Panc1 (cell line): Measurements from ENCODE around the gene LONP2.

ENCODE experiments used
- CTCF ChIP-seq: fragments of 450-650 bp; IDR thresholded peaks from 2 replicates; pipeline ENCODE4 v1.5.1; 2017; ENCODE audit warnings: mild to moderate bottlenecking
- POLR2AphosphoS5 ChIP-seq: IDR thresholded peaks from 2 replicates; pipeline ENCODE4 v1.6.1; 2012; ENCODE audit warnings: mild to moderate bottlenecking, low read depth, low read length, moderate library complexity
- SIN3A ChIP-seq: IDR thresholded peaks from 2 replicates; pipeline ENCODE4 v1.6.1; 2012; ENCODE audit warnings: low read depth, mild to moderate bottlenecking, low read length, moderate library complexity, borderline replicate concordance; ENCODE audit not compliant: insufficient read depth

DNA sequence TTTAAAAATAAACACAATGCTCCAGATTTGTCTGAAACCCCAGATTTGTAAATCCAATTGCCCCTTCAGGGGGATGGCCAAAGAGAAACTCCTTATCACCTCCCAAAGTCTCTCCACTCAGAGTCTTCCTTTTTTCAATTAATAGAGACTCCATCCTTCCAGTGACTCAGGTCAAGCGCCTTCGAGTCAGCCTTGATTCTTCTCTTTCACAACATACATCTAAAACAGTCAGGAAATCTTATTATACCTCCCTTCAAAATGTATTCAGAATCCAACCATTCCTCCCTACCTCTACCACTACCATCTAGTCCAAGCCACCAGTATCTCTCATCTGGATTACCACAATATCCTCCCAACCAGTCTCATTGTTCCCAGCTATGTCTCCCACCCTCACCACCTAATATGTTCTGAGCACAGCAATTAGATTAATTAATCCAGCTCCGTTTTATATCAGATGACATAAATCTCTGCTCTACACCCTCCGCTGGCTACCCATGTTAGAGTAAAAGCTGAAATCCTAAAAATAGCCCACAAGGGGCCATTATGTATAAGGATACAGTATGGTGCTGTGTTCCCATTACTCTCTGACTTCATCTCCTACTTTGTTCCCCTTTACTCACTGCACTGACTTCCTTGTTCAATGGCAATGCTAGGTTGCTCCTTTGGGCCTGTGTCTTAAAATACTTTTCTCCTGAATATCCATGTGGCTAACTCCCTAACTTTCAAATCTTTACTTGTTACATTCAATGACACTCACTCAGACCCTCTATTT is 129.3 kb downstream of the LONP2 start:
- TF ChIP-seq CTCF (no peak), POLR2AphosphoS5 (no peak), SIN3A (no peak)
